HepG2 (cell line): ENCODE measurements around the gene DQX1. TPM values are rescaled to one million over a fixed set of nuclear protein-coding genes. Genes with fewer than 3 reads are reported as not detected.

Experiments
- AGO2 ChIP-seq: fragments of 200-400 bp; formaldehyde crosslinking; optimal IDR thresholded peaks from 2 replicates; pipeline ENCODE3; 2017; ENCODE audit warnings: mild to moderate bottlenecking, low read depth, low read length, moderate library complexity
- ATM ChIP-seq: fragments of 450-650 bp; IDR thresholded peaks from 2 replicates; pipeline ENCODE4 v1.7.1; 2017; ENCODE audit warnings: mild to moderate bottlenecking, borderline replicate concordance
- E2F2 ChIP-seq: sonication (generic); formaldehyde crosslinking; IDR thresholded peaks from 2 replicates; pipeline ENCODE4 v1.4.0; 2020; ENCODE audit warnings: missing genetic modification reagents, borderline replicate concordance
- MED8 ChIP-seq: sonication (generic); formaldehyde crosslinking; IDR thresholded peaks from 2 replicates; pipeline ENCODE4 v1.8.1; 2023; ENCODE audit warnings: mild to moderate bottlenecking, missing genetic modification reagents; ENCODE audit not compliant: insufficient replicate concordance
- MEIS2 ChIP-seq: sonication (generic); formaldehyde crosslinking; IDR thresholded peaks from 2 replicates; pipeline ENCODE4 v1.9.0; 2021; ENCODE audit warnings: mild to moderate bottlenecking, missing genetic modification reagents
- MLLT10 ChIP-seq: sonication (generic); formaldehyde crosslinking; IDR thresholded peaks from 2 replicates; pipeline ENCODE4 v1.4.0; 2020; ENCODE audit warnings: missing genetic modification reagents
- NCOA5 ChIP-seq: sonication (generic); formaldehyde crosslinking; IDR thresholded peaks from 2 replicates; pipeline ENCODE4 v1.4.0; 2020; ENCODE audit warnings: missing genetic modification reagents
- NFAT5 ChIP-seq: sonication (generic); formaldehyde crosslinking; IDR thresholded peaks from 2 replicates; pipeline ENCODE4 v1.4.0; 2020; ENCODE audit warnings: missing genetic modification reagents
- RAD51 ChIP-seq: fragments of 450-650 bp; IDR thresholded peaks from 2 replicates; pipeline ENCODE4 v1.6.1; 2016; ENCODE audit warnings: borderline replicate concordance
- TEAD3 ChIP-seq: optimal IDR thresholded peaks from 2 replicates; pipeline ENCODE3; 2016; ENCODE audit warnings: borderline replicate concordance
- TOE1 ChIP-seq: sonication (generic); formaldehyde crosslinking; IDR thresholded peaks from 2 replicates; pipeline ENCODE4 v1.4.0; 2020; ENCODE audit warnings: mild to moderate bottlenecking, missing genetic modification reagents
- ZBTB34 ChIP-seq: sonication (generic); formaldehyde crosslinking; IDR thresholded peaks from 2 replicates; pipeline ENCODE4 v1.8.0; 2022; ENCODE audit warnings: mild to moderate bottlenecking, missing genetic modification reagents
- ZNF282 ChIP-seq: fragments of 450-650 bp; IDR thresholded peaks from 2 replicates; pipeline ENCODE4 v1.6.1; 2018; ENCODE audit not compliant: partially characterized antibody
- ZNF382 ChIP-seq: sonication (generic); formaldehyde crosslinking; IDR thresholded peaks from 2 replicates; pipeline ENCODE4 v1.5.0; 2020; ENCODE audit warnings: missing genetic modification reagents, mild to moderate bottlenecking, borderline replicate concordance
- ZNF572 ChIP-seq: sonication (generic); formaldehyde crosslinking; IDR thresholded peaks from 2 replicates; pipeline ENCODE4 v1.5.1; 2020; ENCODE audit warnings: mild to moderate bottlenecking, missing genetic modification reagents
- ZNF614 ChIP-seq: IDR thresholded peaks from 2 replicates; pipeline ENCODE4 v1.6.1; 2018; ENCODE audit warnings: missing biosample characterization, missing genetic modification reagents, inconsistent platforms, borderline replicate concordance
- ZNF670 ChIP-seq: sonication (generic); formaldehyde crosslinking; IDR thresholded peaks from 2 replicates; pipeline ENCODE4 v1.8.0; 2022; ENCODE audit warnings: mild to moderate bottlenecking, missing genetic modification reagents, borderline replicate concordance
- ZNF704 ChIP-seq: sonication (generic); formaldehyde crosslinking; IDR thresholded peaks from 2 replicates; pipeline ENCODE4 v1.8.1; 2023; ENCODE audit warnings: mild to moderate bottlenecking, inconsistent platforms, moderate library complexity, missing genetic modification reagents, borderline replicate concordance
- ZNF720 ChIP-seq: sonication (generic); formaldehyde crosslinking; IDR thresholded peaks from 2 replicates; pipeline ENCODE4 v1.4.0; 2020; ENCODE audit warnings: missing genetic modification reagents
- ZNF781 ChIP-seq: sonication (generic); formaldehyde crosslinking; IDR thresholded peaks from 2 replicates; pipeline ENCODE4 v1.5.1; 2020; ENCODE audit warnings: borderline replicate concordance, mild to moderate bottlenecking, missing genetic modification reagents; ENCODE audit errors: not compliant biosample characterization
- ZSCAN21 ChIP-seq: sonication (generic); formaldehyde crosslinking; IDR thresholded peaks from 2 replicates; pipeline ENCODE4 v1.8.0; 2022; ENCODE audit warnings: mild to moderate bottlenecking, missing genetic modification reagents, moderate library complexity, borderline replicate concordance
- polyA plus RNA-seq, 8 experiments: library from polyadenylated mRNA; depleted of rRNA in 3 of 8; stranded (reverse) in 7 of 8; unstranded in 1 of 8; fragments of >200 nt; fragmentation: Illumina TruSeq in 4 of 8; extraction: Trizol in 4 of 8; gene quantifications; 2 replicates each; pipeline versions ENCODE4 v1.2.1 to v1.2.3, GENCODE V29; 2011 to 2016; ENCODE audit warnings: low read depth in 4 of 8, missing spikeins in 1 of 8, mixed read lengths in 1 of 8; ENCODE audit not compliant: insufficient read depth in 1 of 8
- total RNA-seq, 5 experiments: library from RNA; depleted of rRNA; stranded (reverse); fragments of >200 nt; fragmentation: Illumina TruSeq; extraction: Trizol; gene quantifications; 2 replicates each; pipeline ENCODE4 v1.2.3, GENCODE V29; 2016; ENCODE audit warnings: low read depth in 1 of 5

The DQX1 gene
- total and polyA plus RNA-seq, 2 of the 13 experiments (the other 11 are each of a cell fraction or from before 2014, with no cell fraction given): 27.6 to 89.8 TPM

- TF ChIP-seq ZNF282: no peak
- TF ChIP-seq ZNF670: peak; percentile 90; the same call in 1 of the 2 replicates
- TF ChIP-seq AGO2: peak; percentile 99
- TF ChIP-seq ATM: no peak
- TF ChIP-seq ZBTB34 (CRISPR knock-in tag): peak; percentile 45; the same call in 1 of the 2 replicates
- TF ChIP-seq ZNF781 (CRISPR knock-in tag): peak; percentile 34
- TF ChIP-seq RAD51: no peak
- no peak for TF ChIP-seq ZNF720 (CRISPR knock-in tag)
- no peak for TF ChIP-seq MLLT10 (CRISPR knock-in tag)
- TF ChIP-seq E2F2: peak; percentile 96
- no peak for TF ChIP-seq ZNF382 (CRISPR knock-in tag)
- no peak for TF ChIP-seq TOE1 (CRISPR knock-in tag)
- peak; percentile 67 for TF ChIP-seq TEAD3 (CRISPR knock-in tag)
- peak; percentile 70; the same call in 1 of the 2 replicates for TF ChIP-seq NCOA5 (CRISPR knock-in tag)
- no peak for TF ChIP-seq MEIS2 (CRISPR knock-in tag)
- TF ChIP-seq NFAT5 (CRISPR knock-in tag): no peak
- TF ChIP-seq ZNF614: peak; percentile 48; the same call in 1 of the 2 replicates
- no peak for TF ChIP-seq ZNF704 (CRISPR knock-in tag)
- TF ChIP-seq MED8 (CRISPR knock-in tag): peak; percentile 49
- TF ChIP-seq ZSCAN21: no peak; the same call in 1 of the 2 replicates
- TF ChIP-seq ZNF572: peak; percentile 98
These were observed 23.1 kb downstream of the DQX1 start (continued) for GRCh38 chr2:74502720-74503505.
